ENCODE measurements around the gene PARP3. TPM values are rescaled to one million over a fixed set of nuclear protein-coding genes. Genes with fewer than 3 reads are reported as not detected.
"Not testable (repeated sequence)": the region's sequence is repeated elsewhere in the genome, so short reads cannot be mapped to it uniquely, and the experiment has no call there.

PARP3 gene
- total RNA-seq, 8 experiments from 2014 or later: 2.7 to 40.4 (median 6.9) TPM

DNA sequence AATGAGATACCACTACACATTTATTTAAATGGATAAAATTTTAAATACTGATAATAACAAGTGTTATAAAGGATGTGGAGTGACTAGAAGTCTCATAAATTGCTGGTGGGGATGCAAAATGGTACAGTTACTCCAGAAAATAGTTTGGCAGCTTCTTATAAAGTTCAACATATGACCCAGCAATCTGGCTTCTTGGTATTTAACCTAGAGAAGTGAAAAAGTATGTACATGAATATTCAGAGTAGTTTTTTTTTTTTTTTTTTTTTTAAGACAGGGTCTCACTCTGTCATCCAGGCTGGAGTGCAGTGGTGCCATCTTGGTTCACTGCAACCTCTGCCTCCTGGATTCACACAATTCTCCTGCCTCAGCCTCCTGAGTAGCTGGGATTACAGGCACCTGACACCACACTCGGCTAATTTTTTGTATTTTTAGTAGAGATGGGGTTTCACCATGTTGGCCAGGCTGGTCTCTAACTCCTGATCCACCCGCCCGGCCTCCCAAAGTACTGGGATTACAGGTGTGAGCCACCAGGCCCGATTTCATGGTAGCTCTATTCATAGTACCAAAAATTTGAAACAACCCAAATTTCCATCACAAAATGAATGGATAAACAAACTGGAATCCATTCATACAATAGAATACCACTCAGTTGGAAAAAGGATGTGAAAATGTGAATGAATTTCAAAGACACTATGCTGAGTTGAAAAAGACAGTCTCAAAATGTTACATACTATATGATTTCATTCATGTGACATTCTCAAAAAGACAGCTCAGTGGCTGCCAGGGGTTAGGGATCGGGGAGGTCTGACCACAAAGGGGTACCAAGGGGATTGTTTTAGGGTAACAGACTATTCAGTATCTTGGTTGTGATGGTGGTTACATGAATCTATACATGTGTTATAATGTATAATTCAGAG is 14.8 kb upstream of the PARP3 start:
- Histone ChIP-seq H3K27ac (no peak overlapping the region), H3K4me3 (no peak overlapping the region), H3K4me1 (replicated peaks in 1 of 2) (no peaks in the 10 kb centered on the region)
- ATAC-seq (replicated peaks in 6 of 8): no peak
- WGBS, 10 experiments: 40 to 100% (median 100%) methylated on average over 1 to 5 of the region's 5 CpGs; no CpG with 5 or more reads in 2 of the 10 experiments
- in situ Hi-C loops (cut with MboI; ENCODE audit: low pct_unique_long_range_greater_than_20kb in 2 of 9, low sequenced_read_pairs in 9 of 9, unreplicated experiment in 9 of 9): no loop called here

DNA sequence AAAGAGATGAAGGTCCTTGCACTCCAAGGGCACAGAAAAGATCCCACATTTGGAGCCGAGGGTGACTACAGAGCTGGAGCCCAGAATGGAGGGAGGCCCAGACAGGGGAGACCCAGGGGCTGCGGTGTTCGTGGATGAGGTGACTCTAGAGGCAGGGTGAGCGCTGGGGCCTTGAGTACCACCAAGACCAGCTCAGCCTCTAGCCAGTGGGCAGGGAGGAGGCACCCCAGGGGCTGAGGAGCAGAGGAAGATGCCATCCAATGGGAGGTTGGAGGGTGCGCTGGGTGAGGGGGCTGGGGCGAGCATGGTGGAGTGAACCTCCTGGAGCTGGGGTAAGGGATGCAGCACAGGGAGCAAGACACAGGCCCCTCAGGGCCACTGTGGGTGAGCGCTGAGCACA is 13.7 kb upstream of the PARP3 start:
- ATAC-seq (replicated peaks in 6 of 8): no peak
- 61 to 92% (median 78%) methylated on average over 2 to 3 of the region's 7 CpGs; no CpG with 5 or more reads in 6 of the 10 experiments for WGBS, 10 experiments
- in situ Hi-C loops (cut with MboI; ENCODE audit: low pct_unique_long_range_greater_than_20kb in 2 of 9, low sequenced_read_pairs in 9 of 9, unreplicated experiment in 9 of 9): no loop called here

DNA sequence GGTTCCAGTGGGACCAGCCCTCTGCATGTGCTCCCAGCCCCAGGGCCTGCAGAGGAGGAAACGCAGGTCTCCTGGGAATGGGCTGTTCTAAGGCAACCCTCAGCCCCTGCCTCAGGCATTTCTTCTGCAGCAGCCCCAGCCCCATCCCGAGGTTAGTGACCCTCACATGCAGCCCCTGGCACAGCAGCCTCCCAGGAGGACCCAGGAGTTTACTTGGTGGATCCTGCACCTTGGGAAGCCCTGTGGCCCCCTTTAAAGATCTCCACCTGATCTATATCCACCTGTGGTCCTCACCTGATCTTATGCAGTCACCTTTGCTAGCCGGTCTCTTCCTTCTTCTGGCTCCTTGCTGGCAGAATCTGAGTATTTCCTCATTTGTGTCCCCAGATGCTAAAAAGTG is 13.2 kb upstream of the PARP3 start:
- in situ Hi-C loops (cut with MboI; ENCODE audit: low pct_unique_long_range_greater_than_20kb in 2 of 9, low sequenced_read_pairs in 9 of 9, unreplicated experiment in 9 of 9); H3K27ac ChIP-seq; H3K4me1 ChIP-seq (replicated peaks in 1 of 2); H3K4me3 ChIP-seq; ATAC-seq (replicated peaks in 6 of 8): not testable (repeated sequence)
- 70 to 100% (median 93%) methylated on average over 1 to 2 of the region's 3 CpGs; no CpG with 5 or more reads in 4 of the 10 experiments for WGBS, 10 experiments

More for the DNA sequence above, 13.7 kb upstream of the PARP3 start:
- Histone ChIP-seq H3K4me1 (replicated peaks in 1 of 2) (no peaks in the 10 kb centered on the region), H3K4me3 (no peak overlapping the region), H3K27ac (no peak overlapping the region)

DNA sequence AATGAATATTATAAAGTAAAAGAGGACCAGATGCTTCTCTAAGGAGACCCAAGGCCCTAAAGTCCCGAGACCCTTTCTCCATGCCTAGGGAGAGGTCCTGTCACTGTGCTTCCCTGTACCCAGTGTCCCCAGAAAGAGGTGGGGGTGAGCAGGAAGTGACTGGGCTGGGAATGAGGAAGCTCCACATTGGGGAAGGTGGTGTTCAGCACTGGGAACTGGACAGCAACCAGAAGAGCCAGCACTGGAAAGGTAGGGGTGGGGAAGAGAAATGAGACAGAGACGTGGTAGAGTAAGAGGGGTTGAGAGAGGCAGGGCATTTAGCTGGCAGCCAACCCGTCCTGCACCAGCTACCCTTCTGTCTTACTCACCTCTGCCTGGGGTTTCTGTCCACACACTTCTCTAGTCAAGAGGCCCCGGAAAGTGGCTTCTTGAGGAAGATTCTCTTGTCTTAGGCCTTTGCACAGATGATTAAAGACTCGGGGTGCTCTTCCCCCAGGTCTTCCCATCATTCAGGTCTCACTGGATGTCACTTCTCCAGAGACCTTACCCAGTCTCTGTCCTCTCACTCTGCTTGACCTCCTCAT is 12.7 kb upstream of the PARP3 start:
- Histone ChIP-seq H3K27ac (no peak overlapping the region), H3K4me1 (replicated peaks in 1 of 2) (no peaks in the 10 kb centered on the region), H3K4me3 (no peak overlapping the region)
- 43 to 100% (median 100%) methylated on average over 1 to 4 of the region's 5 CpGs; no CpG with 5 or more reads in 1 of the 10 experiments for WGBS, 10 experiments
- peak in 3 of 8 experiments; percentile 14 to 59 (median 21) for ATAC-seq (replicated peaks in 6 of 8)
- in situ Hi-C loops (cut with MboI; ENCODE audit: low pct_unique_long_range_greater_than_20kb in 2 of 9, low sequenced_read_pairs in 9 of 9, unreplicated experiment in 9 of 9): no loop called here

DNA sequence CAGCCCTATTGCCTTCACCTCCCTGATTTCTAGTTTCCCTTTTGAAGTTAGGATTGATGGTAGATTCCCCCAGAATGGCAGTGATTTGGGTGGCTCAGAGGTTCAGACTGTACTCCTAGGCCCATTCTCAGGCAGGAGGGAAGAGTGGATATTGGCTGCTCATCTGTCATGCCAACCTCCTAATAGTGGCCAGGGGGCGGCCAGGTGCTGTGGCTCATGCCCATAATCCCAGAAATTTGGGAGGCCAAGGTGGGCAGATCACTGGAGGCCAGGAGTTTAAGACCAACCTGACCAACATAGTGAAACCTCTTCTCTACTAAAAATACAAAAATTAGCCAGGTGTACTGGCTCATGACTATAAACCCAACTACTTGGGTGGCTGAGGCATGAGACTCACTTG is 11.7 kb upstream of the PARP3 start:
- 100% methylated on average over 1 of the region's 1 CpG; no CpG with 5 or more reads in 7 of the 10 experiments for WGBS, 10 experiments

DNA sequence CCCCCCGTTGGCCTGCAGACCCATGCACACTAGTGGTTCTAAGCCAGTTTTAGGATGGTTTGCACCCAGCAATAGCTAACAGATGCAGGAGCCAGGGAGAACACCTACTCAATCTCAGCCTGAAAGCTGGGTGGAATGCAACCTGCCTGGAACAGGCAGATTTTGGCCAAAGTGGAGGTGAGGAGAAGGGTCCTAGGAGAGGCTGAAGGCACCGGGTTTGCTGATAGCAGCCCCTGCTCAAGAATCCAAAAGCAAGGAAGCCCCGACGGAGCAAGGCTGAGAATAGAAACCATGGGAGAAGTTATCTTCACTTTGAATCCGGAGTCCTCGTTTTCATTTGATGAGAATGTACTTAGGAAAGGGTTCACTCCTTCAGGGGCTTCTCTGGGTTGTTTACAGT is 10.4 kb upstream of the PARP3 start:
- no peak overlapping the region for H3K4me3 ChIP-seq
- 82 to 100% (median 90%) methylated on average over 1 to 5 of the region's 6 CpGs; no CpG with 5 or more reads in 3 of the 10 experiments for WGBS, 10 experiments
- in situ Hi-C loops (cut with MboI; ENCODE audit: low pct_unique_long_range_greater_than_20kb in 2 of 9, low sequenced_read_pairs in 9 of 9, unreplicated experiment in 9 of 9): no loop called here
- H3K4me1 ChIP-seq (replicated peaks in 1 of 2): no peaks in the 10 kb centered on the region
- no peak overlapping the region for H3K27ac ChIP-seq
- ATAC-seq (replicated peaks in 6 of 8): no peak

More for the DNA sequence above, 11.7 kb upstream of the PARP3 start:
- Histone ChIP-seq H3K27ac (no peak overlapping the region), H3K4me1 (replicated peaks in 1 of 2) (no peaks in the 10 kb centered on the region), H3K4me3 (no peak overlapping the region)
- ATAC-seq (replicated peaks in 6 of 8): no peak
- in situ Hi-C loops (cut with MboI; ENCODE audit: low pct_unique_long_range_greater_than_20kb in 2 of 9, low sequenced_read_pairs in 9 of 9, unreplicated experiment in 9 of 9): no loop called here

DNA sequence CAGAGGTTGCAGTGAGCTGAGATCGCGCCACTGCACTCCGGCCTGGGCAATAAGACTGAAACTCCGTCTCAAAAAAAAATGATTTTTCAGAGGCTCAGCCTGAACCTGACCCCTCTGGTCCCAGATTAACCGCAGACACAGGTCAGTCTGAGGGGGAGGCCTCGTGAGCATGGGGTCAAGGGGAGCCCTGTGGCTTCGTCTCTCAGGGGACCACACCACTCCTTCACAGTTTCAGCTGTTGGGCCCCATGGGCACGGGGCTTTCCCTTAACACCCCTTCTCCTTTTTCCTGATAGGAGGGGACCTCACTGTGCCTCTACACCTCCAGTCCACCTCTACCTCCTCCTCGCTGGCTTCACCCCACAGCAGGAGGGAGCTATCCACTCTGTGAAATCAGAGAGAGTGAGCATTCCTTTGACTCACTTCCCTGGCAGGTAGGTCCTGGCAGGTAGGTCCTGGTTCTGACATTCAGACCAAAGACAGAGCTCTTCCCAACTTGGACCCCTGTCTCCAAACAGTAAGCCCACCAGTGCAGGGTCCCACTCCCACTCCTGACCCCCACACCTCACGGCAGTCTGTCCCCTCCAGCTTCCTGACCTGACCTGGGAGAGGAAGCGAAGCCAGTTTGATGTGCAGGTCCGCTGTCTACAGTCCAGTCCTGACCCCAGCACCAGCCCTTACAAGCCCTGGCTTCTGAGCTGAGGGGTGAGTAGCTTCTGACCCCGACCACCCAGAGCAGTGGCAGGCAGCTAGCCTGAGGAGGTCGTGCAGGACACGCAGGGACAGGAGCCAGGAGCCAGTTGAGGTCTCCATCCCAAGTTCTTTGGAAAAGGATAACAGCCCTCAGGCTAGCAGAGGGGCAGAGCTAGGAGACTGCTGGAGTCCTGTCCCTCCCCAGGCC is 9.4 kb upstream of the PARP3 start:
- in situ Hi-C loops (cut with MboI; ENCODE audit: low pct_unique_long_range_greater_than_20kb in 2 of 9, low sequenced_read_pairs in 9 of 9, unreplicated experiment in 9 of 9): no loop called here
- Histone ChIP-seq H3K27ac (no peak overlapping the region), H3K4me1 (replicated peaks in 1 of 2) (no peaks in the 10 kb centered on the region), H3K4me3 (no peak overlapping the region)
- no peak for ATAC-seq (replicated peaks in 6 of 8)
- WGBS, 10 experiments: 88 to 100% (median 92%) methylated on average over 2 to 6 of the region's 15 CpGs; no CpG with 5 or more reads in 7 of the 10 experiments

DNA sequence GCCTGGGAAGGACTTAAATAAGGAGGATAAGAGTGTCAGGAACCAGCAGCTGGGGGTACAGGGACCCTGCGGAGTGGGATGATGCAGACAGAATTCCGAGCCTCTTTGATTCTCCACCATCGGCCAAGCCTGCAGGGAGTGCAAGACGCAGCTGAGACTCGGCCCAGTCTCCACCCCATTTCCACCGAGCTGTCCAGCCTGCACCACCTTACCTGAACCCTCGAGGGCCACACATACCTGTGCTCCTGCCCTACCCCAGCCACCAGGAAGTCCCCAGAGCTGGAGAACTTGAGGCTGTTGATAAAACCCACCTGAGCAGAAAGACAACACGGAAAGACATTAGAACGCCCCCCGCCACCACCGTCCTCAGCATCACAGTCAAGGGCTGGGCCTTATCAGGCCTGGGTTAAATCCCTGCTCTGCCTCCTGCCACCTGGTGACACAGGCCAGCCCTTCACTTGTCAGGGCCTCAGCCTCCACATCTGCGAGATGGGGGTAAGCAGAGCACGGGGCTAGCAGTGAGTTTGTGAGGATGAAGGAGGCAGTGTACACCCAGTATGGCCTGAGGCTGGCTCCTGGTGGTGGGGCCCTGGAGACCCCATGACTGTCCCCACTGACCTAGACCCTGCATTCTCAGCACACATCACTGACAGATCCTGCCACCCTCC is 8.6 kb upstream of the PARP3 start:
- peak in 1 of 8 experiments; percentile 2 for ATAC-seq (replicated peaks in 6 of 8)
- no peaks in the 10 kb centered on the region for H3K4me1 ChIP-seq (replicated peaks in 1 of 2)
- WGBS, 10 experiments: 100% methylated on average over 1 to 2 of the region's 13 CpGs; no CpG with 5 or more reads in 8 of the 10 experiments
- no peak overlapping the region for H3K27ac ChIP-seq
- H3K4me3 ChIP-seq: no peak overlapping the region
- in situ Hi-C loops (cut with MboI; ENCODE audit: low pct_unique_long_range_greater_than_20kb in 2 of 9, low sequenced_read_pairs in 9 of 9, unreplicated experiment in 9 of 9): no loop called here

DNA sequence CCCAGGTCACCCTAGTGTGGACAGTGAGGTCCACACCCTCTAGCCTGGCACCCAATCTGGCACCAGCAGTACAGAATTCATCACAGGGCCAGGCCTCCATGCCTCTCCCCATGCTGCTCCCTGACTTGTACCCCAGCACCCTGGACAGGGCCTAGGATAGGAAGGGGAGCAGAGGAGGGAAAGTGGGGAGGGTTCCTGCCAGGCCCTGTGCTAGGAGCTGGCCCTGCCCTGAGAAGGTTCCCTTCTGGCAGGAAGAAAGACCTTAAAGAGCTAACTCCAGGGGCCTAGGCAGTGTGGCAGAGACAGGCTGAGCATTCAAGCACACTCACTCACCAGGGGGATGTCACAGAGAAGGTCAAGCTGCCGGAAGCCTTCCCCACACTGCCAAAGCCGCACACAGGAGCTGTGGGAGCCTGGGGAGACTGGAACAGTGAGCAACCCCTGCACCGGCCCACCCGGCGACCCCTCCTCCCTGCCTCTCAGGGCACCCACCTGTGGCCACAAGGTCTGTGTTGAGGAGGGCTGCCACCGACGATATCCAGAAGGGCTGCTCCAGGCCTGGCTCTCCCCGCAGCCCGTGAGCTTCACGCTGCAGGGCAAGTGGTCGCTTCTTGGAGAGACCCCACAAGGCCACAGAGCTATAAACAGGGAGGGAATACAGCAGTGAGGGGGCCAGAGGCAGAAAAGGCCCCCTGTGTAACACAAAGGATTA is 7.9 kb upstream of the PARP3 start:
- H3K4me1 ChIP-seq (replicated peaks in 1 of 2): no peaks in the 10 kb centered on the region
- H3K27ac ChIP-seq: no peak overlapping the region
- no peak overlapping the region for H3K4me3 ChIP-seq
- WGBS, 10 experiments: 90 to 100% (median 96%) methylated on average over 1 to 5 of the region's 11 CpGs; no CpG with 5 or more reads in 6 of the 10 experiments
- in situ Hi-C loops (cut with MboI; ENCODE audit: low pct_unique_long_range_greater_than_20kb in 2 of 9, low sequenced_read_pairs in 9 of 9, unreplicated experiment in 9 of 9): no loop called here
- peak in 2 of 8 experiments; percentile 8 for ATAC-seq (replicated peaks in 6 of 8)

DNA sequence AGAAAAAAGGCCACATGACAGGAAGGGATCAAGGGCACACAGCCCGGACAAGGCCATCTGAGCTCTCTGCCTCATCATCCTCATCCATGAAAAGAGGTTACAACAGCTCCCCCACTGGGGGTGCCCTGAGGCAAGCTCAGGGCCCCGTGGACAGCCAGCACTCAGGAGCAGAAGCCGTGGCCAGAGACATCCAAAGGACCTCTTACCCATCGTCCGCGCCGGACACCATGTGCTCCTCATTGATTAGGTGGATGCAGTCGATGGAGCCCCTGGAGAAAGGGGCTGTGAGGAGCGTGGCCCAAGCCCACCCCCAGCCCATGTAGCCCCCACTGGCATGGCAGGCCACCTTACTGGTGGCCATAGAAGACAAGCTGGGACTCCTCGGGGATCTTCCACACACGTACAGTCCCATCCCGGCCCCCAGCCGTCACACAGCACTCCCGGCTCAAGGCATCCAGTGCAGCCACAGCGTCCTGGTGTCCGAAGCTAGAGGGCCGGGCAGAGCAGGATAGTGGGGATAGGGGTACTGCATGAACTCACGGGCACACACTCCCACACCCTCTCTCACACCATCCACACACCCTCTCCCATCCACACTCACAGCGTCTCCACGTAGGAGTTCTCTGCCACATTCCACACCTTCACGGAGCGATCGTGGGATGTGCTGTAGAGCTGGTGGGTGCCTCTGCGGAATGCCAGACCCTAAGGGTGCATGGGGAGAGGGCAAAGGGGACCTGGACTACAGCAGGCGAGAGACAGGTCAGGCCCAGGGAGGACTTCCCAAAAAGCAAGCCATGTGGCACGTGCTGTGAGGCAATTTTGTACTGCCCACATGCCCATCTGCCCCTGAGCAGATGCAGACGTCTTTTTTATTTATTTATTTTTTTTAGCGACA is 6.9 kb upstream of the PARP3 start:
- H3K27ac ChIP-seq: no peak overlapping the region
- 64 to 100% (median 98%) methylated on average over 2 to 5 of the region's 28 CpGs; no CpG with 5 or more reads in 6 of the 10 experiments for WGBS, 10 experiments
- H3K4me1 ChIP-seq (replicated peaks in 1 of 2): peaks cover 0 to under 1% of the 10 kb centered on the region in 2 donors
- H3K4me3 ChIP-seq: no peak overlapping the region
- ATAC-seq (replicated peaks in 6 of 8): peak in 2 of 8 experiments; percentile 7 to 22
- in situ Hi-C loops (cut with MboI; ENCODE audit: low pct_unique_long_range_greater_than_20kb in 2 of 9, low sequenced_read_pairs in 9 of 9, unreplicated experiment in 9 of 9): no loop called here

Measured in motor neuron (in vitro differentiated cells).